ENCODE measurements around the gene GMPR.
A peak's percentile ranks its signal among the peaks of the same experiment; 100 is the strongest.

Gene GMPR

GRCh38 chr6:16311763-16312162 is 73.4 kb downstream of the GMPR start:
- Histone ChIP-seq H3K27ac (no peak overlapping the region), H3K4me3 (ENCODE audit: low read depth, low read length) (no peak overlapping the region), H3K27me3 (replicated peaks) (no peaks in the 10 kb centered on the region), H3K36me3 (replicated peaks) (no peaks in the 10 kb centered on the region)
- no peak for DNase-seq
- TF ChIP-seq CTCF (IDR thresholded peaks at IDR 0.05; ENCODE audit: low read depth, low read length, missing control alignments) = no peak
- in situ Hi-C loops (cut with HindIII; ENCODE audit: low pct_ligation_motif_present, low sequenced_read_pairs) = no loop called here

GRCh38 chr6:16313732-16314131 is 75.3 kb downstream of the GMPR start:
- TF ChIP-seq CTCF (IDR thresholded peaks at IDR 0.05; ENCODE audit: low read depth, low read length, missing control alignments) = no peak
- in situ Hi-C loops (cut with HindIII; ENCODE audit: low pct_ligation_motif_present, low sequenced_read_pairs) = no loop called here
- no peak for DNase-seq
- Histone ChIP-seq H3K36me3 (replicated peaks) (no peaks in the 10 kb centered on the region), H3K4me3 (ENCODE audit: low read depth, low read length) (no peak overlapping the region), H3K27me3 (replicated peaks) (no peaks in the 10 kb centered on the region), H3K27ac (no peak overlapping the region)

- in situ Hi-C loops (cut with HindIII; ENCODE audit: low pct_ligation_motif_present, low sequenced_read_pairs) = no loop called here
- DNase-seq = no peak
- H3K27ac ChIP-seq = no peak overlapping the region
- H3K36me3 ChIP-seq (replicated peaks) = no peaks in the 10 kb centered on the region
- TF ChIP-seq CTCF (IDR thresholded peaks at IDR 0.05; ENCODE audit: low read depth, low read length, missing control alignments) = no peak
- no peaks in the 10 kb centered on the region for H3K27me3 ChIP-seq (replicated peaks)
- no peak overlapping the region for H3K4me3 ChIP-seq (ENCODE audit: low read depth, low read length)
These were observed 75.9 kb downstream of the GMPR start for GRCh38 chr6:16314296-16314695.

GRCh38 chr6:16316741-16317251 is 78.4 kb downstream of the GMPR start:
- Histone ChIP-seq H3K27ac (peak overlapping the region; percentile 32), H3K4me3 (ENCODE audit: low read depth, low read length) (no peak overlapping the region), H3K36me3 (replicated peaks) (no peaks in the 10 kb centered on the region), H3K27me3 (replicated peaks) (no peaks in the 10 kb centered on the region)
- peak; percentile 44 for DNase-seq
- in situ Hi-C loops (cut with HindIII; ENCODE audit: low pct_ligation_motif_present, low sequenced_read_pairs) = no loop called here
- peak; percentile 81 for TF ChIP-seq CTCF (IDR thresholded peaks at IDR 0.05; ENCODE audit: low read depth, low read length, missing control alignments)

DNA sequence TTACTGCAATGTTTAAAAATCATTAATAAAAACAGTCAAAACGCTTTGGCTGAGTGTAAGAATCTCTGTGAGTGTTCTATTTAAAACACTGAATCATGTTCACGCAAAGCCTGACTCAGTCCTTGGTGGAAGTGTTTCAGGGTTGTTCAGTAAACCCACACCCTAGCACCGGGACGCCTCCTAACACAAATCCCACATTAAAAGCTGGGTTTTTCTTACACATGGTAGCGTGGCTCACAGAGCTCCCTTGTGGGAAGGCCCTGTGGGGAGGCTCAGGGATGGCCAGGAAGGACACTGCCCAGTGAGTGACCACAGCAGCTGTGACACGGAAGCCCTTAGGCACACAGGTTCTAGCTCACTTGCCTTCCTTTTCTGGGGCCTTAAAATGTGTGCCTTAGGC is 80.2 kb downstream of the GMPR start:
- H3K4me3 ChIP-seq (ENCODE audit: low read depth, low read length) = no peak overlapping the region

More for the DNA sequence above, 80.2 kb downstream of the GMPR start:
- H3K27ac ChIP-seq = peak overlapping the region; percentile 73
- H3K27me3 ChIP-seq (replicated peaks) = no peaks in the 10 kb centered on the region
- no peaks in the 10 kb centered on the region for H3K36me3 ChIP-seq (replicated peaks)
- TF ChIP-seq CTCF (IDR thresholded peaks at IDR 0.05; ENCODE audit: low read depth, low read length, missing control alignments) = no peak
- in situ Hi-C loops (cut with HindIII; ENCODE audit: low pct_ligation_motif_present, low sequenced_read_pairs) = no loop called here
- DNase-seq = peak; percentile 85

Measured in brain microvascular endothelial cell (primary cell).